Measurements from ENCODE around the gene ASIC5.
"Not testable (repeated sequence)": the region's sequence is repeated elsewhere in the genome, so short reads cannot be mapped to it uniquely, and the experiment has no call there.

Gene ASIC5

DNA sequence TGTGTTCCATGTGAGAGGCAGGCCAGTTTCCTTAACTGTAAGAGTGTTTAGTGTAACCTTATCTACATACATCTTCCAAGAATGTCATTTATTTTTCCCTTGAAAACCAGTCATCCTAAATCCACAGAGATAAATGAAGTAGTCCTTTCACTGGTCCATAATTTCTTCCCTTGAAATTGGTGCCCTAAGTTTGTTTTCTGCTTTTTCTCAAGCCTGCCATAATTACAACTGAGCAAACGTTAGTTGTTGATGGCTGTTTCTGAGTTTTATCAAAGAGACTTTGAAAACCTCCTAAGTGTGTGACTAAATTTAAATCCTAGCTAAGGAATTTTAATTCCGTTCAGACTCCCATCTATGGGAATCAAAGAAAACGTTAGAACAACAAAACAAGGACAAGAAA lies 33.8 kb upstream of the ASIC5 start:
- H3K4me1 Mint-ChIP-seq = peaks cover 15% of the 10 kb centered on the region
- peaks cover 3% of the 10 kb centered on the region for H3K27me3 Mint-ChIP-seq (ENCODE audit: low read depth, poor library complexity)
- TF ChIP-seq, protein P1, sequence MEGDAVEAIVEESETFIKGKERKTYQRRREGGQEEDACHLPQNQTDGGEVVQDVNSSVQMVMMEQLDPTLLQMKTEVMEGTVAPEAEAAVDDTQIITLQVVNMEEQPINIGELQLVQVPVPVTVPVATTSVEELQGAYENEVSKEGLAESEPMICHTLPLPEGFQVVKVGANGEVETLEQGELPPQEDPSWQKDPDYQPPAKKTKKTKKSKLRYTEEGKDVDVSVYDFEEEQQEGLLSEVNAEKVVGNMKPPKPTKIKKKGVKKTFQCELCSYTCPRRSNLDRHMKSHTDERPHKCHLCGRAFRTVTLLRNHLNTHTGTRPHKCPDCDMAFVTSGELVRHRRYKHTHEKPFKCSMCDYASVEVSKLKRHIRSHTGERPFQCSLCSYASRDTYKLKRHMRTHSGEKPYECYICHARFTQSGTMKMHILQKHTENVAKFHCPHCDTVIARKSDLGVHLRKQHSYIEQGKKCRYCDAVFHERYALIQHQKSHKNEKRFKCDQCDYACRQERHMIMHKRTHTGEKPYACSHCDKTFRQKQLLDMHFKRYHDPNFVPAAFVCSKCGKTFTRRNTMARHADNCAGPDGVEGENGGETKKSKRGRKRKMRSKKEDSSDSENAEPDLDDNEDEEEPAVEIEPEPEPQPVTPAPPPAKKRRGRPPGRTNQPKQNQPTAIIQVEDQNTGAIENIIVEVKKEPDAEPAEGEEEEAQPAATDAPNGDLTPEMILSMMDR (IDR thresholded peaks at IDR 0.05) = no peak
- DNase-seq = no peak
- no peak overlapping the region for H3K4me3 Mint-ChIP-seq
- peak overlapping the region; percentile 76 for H3K27ac Mint-ChIP-seq
- peaks cover 7% of the 10 kb centered on the region for H3K36me3 Mint-ChIP-seq (ENCODE audit: low read depth)
- peaks cover 19% of the 10 kb centered on the region for H3K9me3 Mint-ChIP-seq

DNA sequence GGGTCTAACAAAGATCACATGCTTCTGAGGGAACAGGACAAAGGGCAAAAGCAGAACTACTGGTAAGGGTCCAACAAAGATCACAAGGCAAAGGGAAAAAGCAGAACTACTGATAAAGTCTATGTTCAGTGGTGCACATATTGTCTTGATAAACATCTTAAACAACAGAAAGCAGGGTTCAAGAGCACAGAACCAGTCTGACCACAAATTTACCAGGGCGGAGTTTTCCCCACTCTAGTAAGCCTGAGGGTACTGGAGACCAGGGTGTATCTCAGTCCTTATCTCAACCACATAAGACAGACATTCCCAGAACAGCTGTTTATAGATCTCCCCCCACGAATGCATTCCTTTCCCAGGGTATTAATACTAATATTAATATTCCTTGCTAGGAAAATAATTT lies 32.3 kb upstream of the ASIC5 start:
- not testable (repeated sequence) for H3K4me3 Mint-ChIP-seq; DNase-seq; H3K27ac Mint-ChIP-seq; H3K27me3 Mint-ChIP-seq (ENCODE audit: low read depth, poor library complexity)
- H3K9me3 Mint-ChIP-seq = peaks cover 29% of the 10 kb centered on the region
- peaks cover 15% of the 10 kb centered on the region for H3K4me1 Mint-ChIP-seq
- H3K36me3 Mint-ChIP-seq (ENCODE audit: low read depth) = peaks cover 14% of the 10 kb centered on the region

DNA sequence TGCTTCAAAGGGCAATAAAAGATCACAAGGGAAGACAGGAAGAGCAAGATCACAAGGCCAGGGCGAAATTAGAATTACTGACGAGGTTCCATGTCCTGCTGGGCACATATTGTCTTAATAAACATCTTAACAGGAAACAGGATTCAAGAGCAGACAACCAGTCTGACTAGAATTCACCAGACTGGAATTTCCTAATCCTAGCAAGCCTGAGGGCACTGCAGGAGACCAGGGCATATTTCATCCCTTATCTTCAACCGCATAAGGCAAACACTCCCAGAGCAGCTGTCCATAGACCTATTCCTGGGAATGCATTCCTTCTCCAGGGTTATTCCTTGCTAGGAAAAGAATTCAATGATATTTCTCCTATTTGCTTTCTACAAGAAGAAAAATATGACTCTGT lies 25.0 kb upstream of the ASIC5 start:
- Mint-ChIP-seq H3K9me3 (peaks cover 54% of the 10 kb centered on the region), H3K4me1 (no peaks in the 10 kb centered on the region), H3K27me3 (ENCODE audit: low read depth, poor library complexity) (peaks cover 3% of the 10 kb centered on the region), H3K4me3 (no peak overlapping the region), H3K27ac (no peak overlapping the region), H3K36me3 (ENCODE audit: low read depth) (peaks cover 34% of the 10 kb centered on the region)
- no peak for DNase-seq
- TF ChIP-seq, protein P1 (IDR thresholded peaks at IDR 0.05) = no peak

DNA sequence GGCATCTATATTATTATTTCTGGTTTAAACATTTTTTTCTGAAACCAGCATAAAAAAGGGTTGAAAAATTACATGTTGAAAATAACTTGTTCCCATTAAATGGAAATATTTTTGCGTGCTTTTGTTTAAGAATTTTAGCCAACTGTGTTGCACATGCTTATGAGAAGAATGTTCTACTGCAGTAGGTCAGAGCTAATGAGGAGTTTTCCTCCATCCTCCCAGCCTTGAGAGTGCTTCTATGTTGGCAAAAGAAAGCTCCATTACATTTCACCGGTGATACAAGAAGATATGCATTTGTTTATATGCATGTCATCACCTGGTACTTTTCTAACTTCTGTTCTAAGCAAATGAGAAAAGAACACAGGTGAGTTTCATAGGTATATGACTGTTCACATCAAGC lies 23.9 kb upstream of the ASIC5 start:
- Mint-ChIP-seq H3K36me3 (ENCODE audit: low read depth) (peaks cover 34% of the 10 kb centered on the region), H3K4me1 (no peaks in the 10 kb centered on the region), H3K4me3 (no peak overlapping the region), H3K27me3 (ENCODE audit: low read depth, poor library complexity) (peaks cover 2% of the 10 kb centered on the region), H3K9me3 (peaks cover 49% of the 10 kb centered on the region), H3K27ac (no peak overlapping the region)
- TF ChIP-seq, protein P1 (IDR thresholded peaks at IDR 0.05) = no peak
- no peak for DNase-seq

DNA sequence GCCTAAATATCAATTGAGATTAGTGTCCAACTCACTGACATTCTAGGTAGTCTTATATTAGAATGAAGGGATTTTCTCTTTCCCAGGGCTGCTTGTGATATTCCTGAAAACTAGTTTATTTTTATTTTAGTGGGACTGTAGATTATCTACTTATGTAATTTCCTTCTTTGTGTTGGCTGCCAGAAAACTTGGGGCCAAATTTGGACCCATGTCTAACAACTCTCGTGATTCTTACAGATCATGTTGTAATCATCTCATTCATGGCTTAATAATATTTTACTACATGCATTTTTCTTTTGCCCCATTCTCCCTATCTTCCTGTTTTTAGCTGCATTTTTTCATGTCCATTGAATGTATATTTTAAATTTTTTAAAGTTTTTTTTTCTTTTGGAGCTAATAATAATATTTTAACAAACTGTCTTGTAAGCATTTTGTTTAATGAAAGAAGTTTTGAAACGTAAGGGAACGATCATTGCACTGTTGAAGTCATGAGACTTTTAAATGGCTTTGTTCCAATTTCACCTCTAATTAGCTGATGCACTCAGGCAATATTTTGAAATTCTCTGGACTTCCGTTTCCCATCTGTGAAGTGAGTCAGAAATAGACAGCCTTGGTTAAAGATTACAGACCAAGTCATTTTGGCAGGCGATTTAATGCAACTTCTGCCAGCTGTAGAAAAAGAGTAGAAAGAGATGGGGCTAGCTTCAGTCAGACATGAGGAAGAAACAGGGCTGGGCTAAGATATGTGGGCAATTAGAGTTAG lies 23.1 kb upstream of the ASIC5 start:
- Mint-ChIP-seq H3K27me3 (ENCODE audit: low read depth, poor library complexity) (peaks cover 2% of the 10 kb centered on the region), H3K9me3 (peaks cover 48% of the 10 kb centered on the region), H3K27ac (no peak overlapping the region), H3K4me3 (no peak overlapping the region), H3K4me1 (no peaks in the 10 kb centered on the region), H3K36me3 (ENCODE audit: low read depth) (peaks cover 32% of the 10 kb centered on the region)
- TF ChIP-seq, protein P1 (IDR thresholded peaks at IDR 0.05) = no peak
- no peak for DNase-seq

DNA sequence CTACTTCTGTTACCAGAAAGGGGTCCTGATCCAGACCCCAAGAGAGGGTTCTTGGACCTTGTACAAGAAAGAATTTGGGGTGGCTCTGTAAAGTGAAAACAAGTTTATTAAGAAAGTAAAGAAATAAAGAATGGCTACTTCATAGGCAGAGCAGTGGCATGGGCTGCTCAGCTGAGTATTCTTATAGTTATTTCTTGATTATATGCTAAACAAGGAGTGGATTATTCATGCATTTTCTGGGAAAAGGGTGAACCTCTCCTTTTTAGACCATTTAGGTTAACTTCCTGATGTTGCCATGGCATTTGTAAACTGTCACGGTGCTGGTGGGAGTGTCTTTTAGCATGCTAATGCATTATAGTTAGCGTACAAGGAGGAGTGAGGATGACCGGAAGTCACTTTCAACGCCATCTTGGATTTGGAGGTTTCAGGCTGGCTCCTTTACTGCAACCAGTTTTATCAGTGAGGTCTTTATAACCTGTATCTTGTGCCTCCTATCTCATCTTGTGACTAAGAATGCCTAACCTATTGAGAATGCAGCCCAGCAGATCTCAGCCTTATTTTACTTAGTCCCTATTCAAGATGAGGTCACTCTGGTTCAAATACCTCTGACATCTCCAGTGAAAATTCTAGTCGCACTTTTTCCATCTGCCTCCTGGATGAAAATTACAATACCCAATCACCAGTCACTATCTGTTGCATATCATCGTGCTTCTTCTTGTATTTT lies 21.9 kb upstream of the ASIC5 start:
- Mint-ChIP-seq H3K36me3 (ENCODE audit: low read depth) (peaks cover 31% of the 10 kb centered on the region), H3K27ac (no peak overlapping the region), H3K27me3 (ENCODE audit: low read depth, poor library complexity) (peaks cover 2% of the 10 kb centered on the region)

More for the DNA sequence above, 21.9 kb upstream of the ASIC5 start:
- no peak for DNase-seq
- no peak overlapping the region for H3K4me3 Mint-ChIP-seq
- TF ChIP-seq, protein P1 (IDR thresholded peaks at IDR 0.05) = no peak
- peaks cover 49% of the 10 kb centered on the region for H3K9me3 Mint-ChIP-seq
- H3K4me1 Mint-ChIP-seq = no peaks in the 10 kb centered on the region
